Inflammatory macrophage treated with lipopolysaccharide for 1 hour (primary cell): ENCODE measurements around the gene AGPAT3.

Experiments
- DNase-seq, 2 donors: peaks; one replicate each; pipeline ENCODE4 v3.0.0-alpha.2; 2020 to 2022

AGPAT3 gene

GRCh38 chr21:44029460-44030087 is 164.6 kb downstream of the AGPAT3 start:
- no peak for DNase-seq

DNA sequence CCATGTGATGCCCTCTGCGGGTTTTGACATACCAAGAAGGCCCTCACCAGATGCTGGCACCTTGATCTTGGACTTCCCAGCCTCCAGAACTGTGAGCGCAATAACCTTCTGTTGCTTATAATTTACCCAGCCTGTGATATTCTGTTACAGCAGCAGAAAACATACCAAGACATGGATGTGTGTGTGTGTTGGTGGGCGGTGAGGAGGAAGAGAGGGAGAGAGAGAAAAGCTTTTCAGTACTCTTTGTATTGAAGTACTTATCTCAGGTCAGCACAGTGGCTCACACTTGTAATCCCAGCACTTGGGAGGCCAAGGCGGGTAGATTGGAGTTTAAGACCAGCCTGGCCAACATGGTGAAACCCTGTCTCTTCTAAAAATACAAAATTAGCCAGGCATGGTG is 170.2 kb downstream of the AGPAT3 start:
- no peak for DNase-seq
